GM21360 (cell line): Measurements from ENCODE around the gene MIB1.
"Not testable (repeated sequence)": the region's sequence is repeated elsewhere in the genome, so short reads cannot be mapped to it uniquely, and the experiment has no call there.

ENCODE experiments used
- ATAC-seq: cut with Tn5 transposase; IDR thresholded peaks from one replicate; pipeline ENCODE4 v1.9.1; 2021; ENCODE audit warnings: mild to moderate bottlenecking, moderate library complexity; ENCODE audit not compliant: unreplicated experiment

MIB1 gene

DNA sequence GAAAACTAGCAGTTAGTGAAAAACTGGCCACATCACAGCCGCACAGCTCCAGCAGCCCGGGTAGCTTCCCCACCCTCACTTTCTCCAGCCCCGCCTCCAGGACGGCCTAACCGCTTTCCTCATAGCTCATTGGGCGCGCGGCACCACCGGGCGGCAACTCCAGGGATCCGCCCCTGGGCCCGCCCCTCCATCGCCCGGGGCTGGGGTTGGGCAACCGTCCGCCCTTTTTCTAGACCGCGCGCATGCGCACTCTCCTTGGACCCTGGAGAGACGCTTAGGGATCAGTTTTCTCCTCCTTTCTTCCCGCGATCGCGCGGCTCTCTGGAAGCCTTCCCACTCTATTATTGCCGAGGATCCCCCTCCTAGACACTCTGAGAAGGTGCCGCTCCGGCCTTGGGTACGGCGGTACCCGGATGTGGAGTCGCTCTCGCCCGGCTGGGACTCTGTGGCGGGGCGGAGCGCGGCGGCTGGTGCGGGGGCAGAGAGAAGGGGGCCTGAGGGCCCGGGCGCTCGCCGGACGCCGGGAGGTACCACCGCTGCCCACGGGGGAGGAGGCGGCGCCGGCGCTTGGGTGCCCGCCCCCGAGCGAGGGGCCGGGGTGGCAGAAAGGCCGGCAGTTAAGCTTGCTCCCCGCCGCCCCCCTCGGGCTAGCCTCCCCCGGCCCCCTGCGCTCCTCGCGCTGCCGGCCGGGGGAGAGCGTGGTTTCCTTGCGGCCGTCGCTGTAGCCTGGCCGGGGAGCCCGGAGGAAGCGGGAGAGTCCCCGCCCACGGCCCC is at the start of gene MIB1:
MIB1 (plus strand) TSS at position 255 of the 774 bp plus-strand sequence. CDS start 792 bp downstream, outside the sequence.
- ATAC-seq, result peak; percentile 96

DNA sequence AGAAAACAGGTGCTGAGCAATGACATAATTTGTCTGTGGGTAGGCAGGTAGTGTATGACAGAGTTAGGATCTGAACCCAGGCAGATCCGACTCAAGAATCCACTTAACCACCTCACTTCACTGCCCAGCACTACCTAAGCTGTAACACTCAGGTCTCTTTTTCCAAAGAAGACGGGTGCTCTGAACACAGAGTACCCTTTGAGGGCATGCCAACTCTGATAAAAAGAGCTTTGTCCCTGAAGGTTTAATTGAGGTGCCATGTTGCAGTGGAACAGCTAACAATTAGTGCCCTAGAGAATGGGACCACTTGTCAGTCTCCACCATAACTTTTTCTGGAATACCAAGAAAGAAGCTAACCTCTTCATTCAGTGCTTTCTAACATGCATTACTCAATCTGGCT is 47.3 kb upstream of the MIB1 start:
- no peak for ATAC-seq

GRCh38 chr18:21700528-21701075 is 40.0 kb upstream of the MIB1 start:
- ATAC-seq, result no peak

DNA sequence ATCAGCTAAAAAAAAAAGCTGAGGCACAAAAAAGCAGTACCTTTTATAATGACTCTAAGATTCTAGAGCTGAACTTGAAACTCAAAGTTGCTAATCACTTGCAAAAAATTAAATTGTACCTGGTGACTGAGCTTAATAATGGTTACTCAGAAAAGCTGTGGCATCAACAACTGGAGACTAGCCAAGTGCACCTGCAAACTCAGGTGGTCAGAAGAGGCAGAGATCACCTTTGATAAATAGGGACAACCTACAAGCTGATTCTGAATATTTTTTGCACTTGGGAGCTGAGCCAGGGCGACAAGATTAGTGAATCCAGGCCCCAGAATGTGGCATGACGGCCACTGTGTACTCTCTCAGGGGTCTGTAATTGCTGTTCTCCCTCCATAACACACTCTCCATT is 39.0 kb upstream of the MIB1 start:
- no peak for ATAC-seq

- no peak for ATAC-seq
Measured at GRCh38 chr18:21702602-21703001, 38.0 kb upstream of the MIB1 start.

- ATAC-seq, result no peak
Measured at GRCh38 chr18:21703241-21703820, 37.3 kb upstream of the MIB1 start.

GRCh38 chr18:21704603-21705364 is 35.8 kb upstream of the MIB1 start, which contains the start of gene ABHD3:
ABHD3 (minus strand) TSS chr18:21704774; CDS start chr18:21704665, 109 bp downstream.
- peak; percentile 91 for ATAC-seq

GRCh38 chr18:21706386-21706865 is 34.2 kb upstream of the MIB1 start:
- ATAC-seq, result no peak

DNA sequence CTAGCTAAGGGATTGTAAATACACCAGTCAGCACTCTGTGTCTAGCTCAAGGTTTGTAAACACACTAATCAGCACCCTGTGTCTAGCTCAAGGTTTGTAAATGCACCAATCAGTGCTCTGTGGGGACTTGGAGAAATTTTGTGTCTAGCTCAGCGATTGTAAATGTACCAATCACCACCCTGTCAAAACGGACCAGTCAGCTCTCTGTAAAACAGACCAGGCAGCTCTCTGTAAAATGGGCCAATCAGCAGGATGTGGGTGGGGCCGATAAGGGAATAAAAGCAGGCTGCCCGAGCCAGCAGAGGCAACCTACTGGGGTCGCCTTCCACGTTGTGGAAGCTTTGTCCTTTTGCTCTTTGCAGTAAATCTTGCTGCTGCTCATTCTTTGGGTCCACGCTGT is 33.5 kb upstream of the MIB1 start:
- not testable (repeated sequence) for ATAC-seq

- ATAC-seq, result no peak
Measured at GRCh38 chr18:21714474-21714873, 26.1 kb upstream of the MIB1 start.

DNA sequence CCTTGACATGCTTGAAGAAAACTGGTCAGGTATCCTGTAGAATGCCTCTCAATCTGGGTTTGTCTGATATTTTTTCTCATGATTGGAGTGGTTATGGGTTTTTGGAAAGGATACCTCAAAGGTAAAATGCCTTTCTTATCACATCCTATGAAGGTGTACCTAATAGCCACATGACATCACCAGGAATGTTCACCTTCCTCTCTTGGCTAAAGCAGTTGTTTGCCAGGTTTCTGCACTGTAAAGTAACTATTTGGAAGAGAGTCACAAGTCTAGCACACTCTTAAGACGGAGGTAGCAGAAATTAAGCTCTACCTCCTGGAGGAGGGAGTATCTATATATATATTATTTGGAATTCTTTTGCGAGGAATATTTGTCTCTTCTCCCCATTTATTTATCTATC is 17.9 kb upstream of the MIB1 start:
- no peak for ATAC-seq

- no peak for ATAC-seq
Measured at GRCh38 chr18:21725201-21725600, 15.4 kb upstream of the MIB1 start.

DNA sequence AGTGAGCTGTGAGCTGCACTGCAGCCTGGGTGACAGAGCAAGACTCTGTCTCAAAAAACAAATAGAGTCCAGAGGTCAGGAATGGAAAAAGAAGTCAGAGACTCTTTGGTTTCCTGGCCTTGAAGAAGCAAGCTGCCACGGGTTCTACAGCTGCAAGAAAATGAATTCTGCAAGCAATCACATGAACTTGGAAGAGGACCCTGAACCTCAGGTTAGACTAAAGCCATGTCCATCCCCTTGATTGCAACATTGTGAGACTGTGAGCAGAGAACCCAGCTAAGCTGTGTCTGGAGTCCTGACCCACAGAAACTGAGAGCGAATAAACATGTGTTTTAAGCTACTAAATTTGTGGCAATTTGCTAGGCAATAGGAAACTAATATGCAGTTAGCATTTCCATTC is 12.9 kb upstream of the MIB1 start:
- ATAC-seq, result no peak

DNA sequence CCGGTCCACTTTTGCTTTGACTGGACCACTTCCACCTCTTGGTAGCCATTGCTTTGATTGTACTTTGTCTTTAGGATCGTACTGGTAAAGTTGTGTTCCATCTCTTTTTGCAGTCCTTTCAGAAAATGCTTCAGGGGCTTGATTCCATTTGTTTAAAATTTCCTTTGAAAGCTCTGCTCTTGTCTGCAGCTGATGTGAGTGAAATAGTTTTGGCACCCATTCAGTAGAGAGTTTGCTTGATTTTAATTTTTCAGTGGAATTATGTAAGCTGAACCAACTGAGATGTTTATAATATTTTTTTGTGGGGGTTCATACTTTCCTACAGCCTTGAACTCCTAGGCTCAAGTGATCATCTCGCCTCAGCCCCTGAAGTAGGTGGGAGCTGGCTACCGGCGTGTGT is 7.6 kb upstream of the MIB1 start:
- no peak for ATAC-seq

GRCh38 chr18:21735452-21736015 is 5.1 kb upstream of the MIB1 start:
- ATAC-seq, result no peak

- not testable (repeated sequence) for ATAC-seq
Measured at GRCh38 chr18:21736926-21737325, 3.7 kb upstream of the MIB1 start.

- peak; percentile 3 for ATAC-seq
Measured at GRCh38 chr18:21739604-21740537, 721 bp upstream of the MIB1 start.

GRCh38 chr18:21741312-21741561 is 645 bp downstream of the MIB1 start:
- ATAC-seq, result peak; percentile 32

DNA sequence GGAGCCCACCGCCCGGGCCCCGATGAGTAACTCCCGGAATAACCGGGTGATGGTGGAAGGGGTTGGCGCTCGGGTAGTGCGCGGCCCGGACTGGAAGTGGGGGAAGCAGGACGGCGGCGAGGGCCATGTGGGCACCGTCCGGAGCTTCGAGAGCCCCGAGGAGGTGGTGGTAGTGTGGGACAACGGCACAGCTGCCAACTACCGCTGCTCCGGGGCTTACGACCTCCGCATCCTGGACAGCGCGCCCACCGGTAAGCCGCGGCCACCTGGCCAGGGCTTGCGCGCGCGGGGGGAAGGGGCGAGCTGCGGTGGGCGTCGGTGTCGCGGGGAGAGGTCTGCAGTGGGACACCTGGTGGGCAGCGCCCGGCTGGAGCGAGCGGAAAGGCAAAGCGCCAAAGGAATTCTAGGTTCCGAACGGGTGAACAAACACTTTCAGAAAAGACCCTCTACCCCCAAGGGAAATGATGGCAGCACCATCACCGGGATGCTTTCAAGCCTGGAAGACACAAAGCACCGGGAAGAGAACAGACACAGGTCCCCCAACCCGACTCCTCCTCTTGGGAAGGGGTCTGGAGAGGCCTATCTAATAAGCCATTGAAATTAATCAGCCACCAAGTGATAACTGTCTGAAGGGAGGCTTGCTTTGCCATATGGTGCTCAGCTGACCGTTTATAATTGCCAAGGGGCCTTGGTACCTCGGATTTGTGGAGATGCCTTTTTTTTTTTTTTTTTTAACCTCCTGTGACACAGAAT is 1.1 kb downstream of the MIB1 start:
- peak; percentile 11 for ATAC-seq
